Stimulated activated effector memory CD8-positive, alpha-beta T cell treated with anti-CD3 and anti-CD28 coated beads, Interleukin-12 subunit alpha, Interleukin-12 subunit beta, amount 100 ng/mL, for 72 hours (primary cell): Measurements from ENCODE around the gene ETV3L.
"Not testable (repeated sequence)": the region's sequence is repeated elsewhere in the genome, so short reads cannot be mapped to it uniquely, and the experiment has no call there.

Experiments
- ATAC-seq: fragments of 150-1000 bp; cut with Tn5 transposase; 2 replicates; pipeline ENCODE4 v1.10.0; 2021
- DNase-seq, 2 donors: peaks; one replicate each; pipeline ENCODE4 v3.0.0; 2021 to 2022; ENCODE audit warnings: low spot score in 2 of 2
- H3K27ac Mint-ChIP-seq: one replicate; pipeline ENCODE4 v1.8.0; 2022; ENCODE audit warnings: mild to moderate bottlenecking, mixed read lengths
- H3K36me3 Mint-ChIP-seq: one replicate; pipeline ENCODE4 v1.8.0; 2022; ENCODE audit warnings: mild to moderate bottlenecking, mixed read lengths
- H3K4me1 Mint-ChIP-seq: one replicate; pipeline ENCODE4 v1.8.0; 2022; ENCODE audit warnings: mixed read lengths
- H3K4me3 Mint-ChIP-seq: one replicate; pipeline ENCODE4 v1.8.0; 2022; ENCODE audit warnings: mild to moderate bottlenecking, mixed read lengths
- H3K9me3 Mint-ChIP-seq: one replicate; pipeline ENCODE4 v1.8.0; 2022; ENCODE audit warnings: mixed read lengths

The ETV3L gene

GRCh38 chr1:157085421-157085820 is 14.2 kb downstream of the ETV3L start:
- H3K36me3 Mint-ChIP-seq, result no peaks in the 10 kb centered on the region
- ATAC-seq (no peak), DNase-seq (no peak)
- H3K4me3 Mint-ChIP-seq, result no peak overlapping the region
- peaks cover 7% of the 10 kb centered on the region for H3K4me1 Mint-ChIP-seq
- H3K9me3 Mint-ChIP-seq, result no peaks in the 10 kb centered on the region
- no peak overlapping the region for H3K27ac Mint-ChIP-seq

DNA sequence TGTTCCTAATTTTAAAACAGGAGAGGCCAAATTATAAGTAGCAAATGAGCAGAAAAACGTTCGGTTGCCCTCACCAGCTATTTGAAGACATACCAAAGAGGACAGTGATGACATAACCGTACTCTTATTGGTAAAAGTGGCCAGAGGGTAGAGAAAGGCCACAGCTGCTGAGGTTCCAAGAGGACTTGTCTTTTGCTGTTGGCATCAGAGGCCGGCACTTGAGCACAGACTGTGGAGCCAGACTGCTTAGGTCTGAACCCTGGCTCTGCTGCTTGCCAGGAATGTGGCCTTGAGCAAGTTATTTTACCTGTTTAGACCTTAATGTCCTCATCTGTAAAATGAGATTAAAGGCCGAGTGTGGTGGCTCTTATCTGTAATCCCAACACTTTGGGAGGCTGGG is 14.9 kb downstream of the ETV3L start:
- DNase-seq (no peak), ATAC-seq (no peak)
- H3K9me3 Mint-ChIP-seq, result no peaks in the 10 kb centered on the region
- H3K4me3 Mint-ChIP-seq, result no peak overlapping the region
- no peaks in the 10 kb centered on the region for H3K4me1 Mint-ChIP-seq
- H3K27ac Mint-ChIP-seq, result no peak overlapping the region
- no peaks in the 10 kb centered on the region for H3K36me3 Mint-ChIP-seq

DNA sequence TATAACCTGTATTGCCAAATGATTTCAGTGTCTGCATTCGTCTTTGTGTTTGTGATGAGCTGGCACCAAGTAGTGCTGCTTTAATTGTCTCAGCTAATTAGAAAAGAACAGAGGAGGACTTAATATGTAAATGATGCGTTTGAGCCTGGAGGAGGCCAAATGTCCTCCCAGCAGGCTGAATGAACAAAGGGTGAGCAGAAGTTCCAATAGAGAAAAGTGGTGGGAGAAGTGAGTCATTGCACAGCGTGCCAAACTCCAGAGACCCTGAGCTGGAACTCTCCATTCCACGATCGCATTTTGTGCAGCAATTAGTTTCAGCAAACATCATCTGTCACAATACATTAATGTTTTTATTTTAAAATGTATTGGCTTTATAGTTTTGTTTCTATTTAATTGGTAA is 17.9 kb downstream of the ETV3L start:
- no peak overlapping the region for H3K27ac Mint-ChIP-seq
- ATAC-seq (no peak), DNase-seq (no peak)
- no peaks in the 10 kb centered on the region for H3K36me3 Mint-ChIP-seq
- H3K4me1 Mint-ChIP-seq, result no peaks in the 10 kb centered on the region
- H3K9me3 Mint-ChIP-seq, result no peaks in the 10 kb centered on the region
- no peak overlapping the region for H3K4me3 Mint-ChIP-seq

- ATAC-seq (no peak), DNase-seq (no peak)
- Mint-ChIP-seq H3K4me1 (no peaks in the 10 kb centered on the region), H3K4me3 (no peak overlapping the region), H3K9me3 (no peaks in the 10 kb centered on the region), H3K27ac (no peak overlapping the region), H3K36me3 (no peaks in the 10 kb centered on the region)
These were observed 18.9 kb downstream of the ETV3L start for GRCh38 chr1:157080714-157081113.

DNA sequence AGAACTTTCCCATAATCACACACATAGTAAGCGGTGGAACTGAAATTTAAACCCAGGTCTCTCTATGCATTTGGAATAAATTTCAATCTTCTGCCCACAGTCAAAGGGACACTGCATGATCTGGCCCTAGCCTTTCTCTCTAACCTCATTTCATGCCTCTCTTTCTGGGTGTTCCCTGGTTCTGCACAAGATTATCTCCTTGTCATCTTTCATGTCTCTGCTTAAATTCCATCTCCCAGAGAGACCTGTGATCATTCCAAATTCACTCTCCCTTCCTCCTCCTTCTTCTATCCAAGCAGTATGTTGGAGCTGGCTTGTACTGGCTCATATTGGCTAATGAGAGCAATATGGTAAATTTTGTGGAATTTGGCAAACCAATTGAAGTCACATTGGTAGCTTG is 22.2 kb downstream of the ETV3L start:
- Mint-ChIP-seq H3K36me3 (no peaks in the 10 kb centered on the region), H3K4me3 (no peak overlapping the region), H3K4me1 (no peaks in the 10 kb centered on the region), H3K9me3 (no peaks in the 10 kb centered on the region), H3K27ac (no peak overlapping the region)
- ATAC-seq (no peak), DNase-seq (no peak)

GRCh38 chr1:157073944-157074685 is 25.5 kb downstream of the ETV3L start:
- Mint-ChIP-seq H3K36me3 (no peaks in the 10 kb centered on the region), H3K9me3 (no peaks in the 10 kb centered on the region), H3K4me3 (no peak overlapping the region), H3K4me1 (no peaks in the 10 kb centered on the region), H3K27ac (no peak overlapping the region)
- ATAC-seq, result no peak
- DNase-seq, result peak in 1 of 2 donors; percentile 60

GRCh38 chr1:157069601-157070000 is 30.0 kb downstream of the ETV3L start:
- Mint-ChIP-seq H3K36me3 (no peaks in the 10 kb centered on the region), H3K4me3 (no peak overlapping the region), H3K4me1 (no peaks in the 10 kb centered on the region), H3K27ac (no peak overlapping the region), H3K9me3 (no peaks in the 10 kb centered on the region)
- no peak for DNase-seq
- ATAC-seq, result no peak

DNA sequence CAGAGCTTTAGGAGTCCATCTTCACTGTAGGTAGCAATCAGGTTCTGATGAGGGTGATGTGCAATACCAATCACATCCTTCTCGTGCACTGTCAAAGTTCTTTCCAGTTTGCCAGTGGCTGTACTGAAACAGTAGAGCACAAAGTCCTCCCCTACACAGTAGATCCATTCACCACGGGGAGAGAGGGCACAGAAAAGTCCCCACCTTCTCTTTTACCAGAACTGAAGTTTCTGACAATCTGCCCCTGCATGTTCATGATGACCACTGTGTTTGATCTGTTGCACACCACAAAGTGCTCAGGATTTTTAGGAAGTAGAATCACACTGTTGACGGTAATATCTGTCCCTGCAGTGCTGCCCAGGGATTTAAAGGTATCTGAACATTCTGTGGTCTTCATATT is 40.4 kb downstream of the ETV3L start:
- DNase-seq, H3K4me3 Mint-ChIP-seq, H3K27ac Mint-ChIP-seq, H3K9me3 Mint-ChIP-seq, H3K4me1 Mint-ChIP-seq, H3K36me3 Mint-ChIP-seq, ATAC-seq: not testable (repeated sequence)

- ATAC-seq (no peak), DNase-seq (no peak)
- no peaks in the 10 kb centered on the region for H3K4me1 Mint-ChIP-seq
- no peaks in the 10 kb centered on the region for H3K36me3 Mint-ChIP-seq
- peaks cover 13% of the 10 kb centered on the region for H3K9me3 Mint-ChIP-seq
- H3K4me3 Mint-ChIP-seq, result no peak overlapping the region
- H3K27ac Mint-ChIP-seq, result no peak overlapping the region
These were observed 43.3 kb downstream of the ETV3L start for GRCh38 chr1:157056269-157056668.

- ATAC-seq, DNase-seq, H3K4me3 Mint-ChIP-seq, H3K27ac Mint-ChIP-seq, H3K9me3 Mint-ChIP-seq, H3K36me3 Mint-ChIP-seq, H3K4me1 Mint-ChIP-seq: not testable (repeated sequence)
These were observed 43.9 kb downstream of the ETV3L start for GRCh38 chr1:157055729-157056128.

DNA sequence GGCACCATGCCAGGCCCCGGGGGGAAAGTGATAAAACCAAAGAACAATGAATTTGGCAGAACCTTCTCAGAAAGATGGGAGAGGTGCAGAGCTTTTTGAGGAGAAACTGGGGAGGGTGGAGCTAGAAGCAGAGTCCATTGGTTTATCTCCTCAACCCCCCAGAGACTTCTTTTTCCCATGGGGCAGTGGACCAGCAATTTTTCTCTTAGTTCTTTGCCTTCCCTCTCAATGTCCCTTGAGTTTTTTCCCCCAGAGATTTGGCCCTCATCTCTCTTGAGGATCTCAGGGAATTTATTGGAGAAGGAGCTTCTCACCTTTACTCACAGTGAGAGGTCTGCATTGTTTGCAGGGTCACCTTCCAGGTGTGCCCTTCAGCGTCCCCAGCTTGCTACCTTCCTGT is 48.8 kb downstream of the ETV3L start:
- H3K27ac Mint-ChIP-seq, result no peak overlapping the region
- DNase-seq (no peak), ATAC-seq (no peak)
- peaks cover 5% of the 10 kb centered on the region for H3K36me3 Mint-ChIP-seq
- peaks cover 6% of the 10 kb centered on the region for H3K4me1 Mint-ChIP-seq
- peaks cover 9% of the 10 kb centered on the region for H3K9me3 Mint-ChIP-seq
- no peak overlapping the region for H3K4me3 Mint-ChIP-seq

- ATAC-seq (no peak), DNase-seq (no peak)
- peaks cover 5% of the 10 kb centered on the region for H3K36me3 Mint-ChIP-seq
- peaks cover 11% of the 10 kb centered on the region for H3K4me1 Mint-ChIP-seq
- H3K9me3 Mint-ChIP-seq, result peaks cover 3% of the 10 kb centered on the region
- no peak overlapping the region for H3K4me3 Mint-ChIP-seq
- H3K27ac Mint-ChIP-seq, result no peak overlapping the region
These were observed 52.6 kb downstream of the ETV3L start for GRCh38 chr1:157047062-157047410.

DNA sequence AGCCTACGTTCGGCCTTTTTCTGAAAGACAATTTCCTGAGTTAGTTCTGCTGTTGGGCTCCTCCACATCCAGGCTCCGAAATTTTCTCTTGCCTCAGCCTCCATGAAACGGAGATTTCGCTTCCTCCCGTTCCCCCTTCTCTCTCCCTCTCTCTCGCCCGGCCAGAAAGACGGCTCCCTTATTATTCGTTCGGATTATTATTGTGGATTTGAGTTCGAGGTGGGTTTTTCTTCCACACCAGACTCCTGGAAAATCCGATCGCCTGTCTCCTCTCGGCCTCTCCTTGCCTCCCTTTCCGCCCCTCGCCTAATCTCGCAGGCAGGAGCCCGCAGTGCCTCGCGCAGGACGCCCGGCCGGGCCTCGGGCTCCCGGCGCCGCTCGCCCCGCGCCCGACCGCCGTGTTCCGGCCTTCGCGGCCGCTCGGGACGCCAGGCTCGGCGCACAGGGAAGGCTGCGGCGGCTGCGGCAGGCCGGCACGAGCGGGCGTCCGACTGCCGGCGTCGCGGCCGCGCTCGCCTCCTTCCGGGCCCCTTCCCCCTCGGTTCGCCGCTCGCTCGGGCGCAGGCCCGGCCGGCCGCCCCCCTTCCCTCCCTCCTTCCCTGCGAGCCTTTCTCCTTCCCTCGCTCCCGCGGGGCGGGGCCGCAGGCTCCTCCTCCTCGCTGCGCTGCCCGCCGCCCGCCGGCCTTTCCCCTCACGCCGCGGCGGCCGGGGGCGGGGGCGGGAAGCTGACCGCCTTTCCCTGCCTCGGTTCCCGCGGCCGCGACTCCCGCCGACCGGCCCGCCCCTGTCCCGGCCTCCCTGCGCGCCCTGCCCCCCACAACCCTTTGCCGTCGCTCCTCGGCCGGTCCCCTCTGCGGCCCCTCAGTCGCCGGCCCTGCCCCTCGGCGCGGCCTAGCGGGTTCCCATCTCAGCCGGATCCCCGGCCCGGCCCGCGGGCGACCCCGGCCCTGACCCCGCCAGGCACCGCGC is 54.1 kb downstream of the ETV3L start, which contains the start of gene ARHGEF11:
TSS of gene ARHGEF11 (minus strand) at position 493 of the 969 bp plus-strand sequence. CDS start 1,412 bp downstream, outside the sequence.
- Mint-ChIP-seq H3K9me3 (no peaks in the 10 kb centered on the region), H3K27ac (peak within 1 kb of the TSS; percentile 63), H3K4me3 (peak within 1 kb of the TSS; percentile 87), H3K4me1 (peaks cover 11% of the 10 kb centered on the region), H3K36me3 (peaks cover 5% of the 10 kb centered on the region)
- ATAC-seq (peak; percentile 74), DNase-seq (peak; percentile 19 to 68)

GRCh38 chr1:157044326-157044725 is 55.3 kb downstream of the ETV3L start:
- Mint-ChIP-seq H3K27ac (no peak overlapping the region), H3K4me3 (no peak overlapping the region), H3K36me3 (peaks cover 5% of the 10 kb centered on the region)

GRCh38 chr1:157043685-157044084 is 55.9 kb downstream of the ETV3L start:
- H3K9me3 Mint-ChIP-seq, result no peaks in the 10 kb centered on the region
- DNase-seq (no peak), ATAC-seq (no peak)
- H3K36me3 Mint-ChIP-seq, result peaks cover 5% of the 10 kb centered on the region
- peaks cover 11% of the 10 kb centered on the region for H3K4me1 Mint-ChIP-seq
- H3K27ac Mint-ChIP-seq, result no peak overlapping the region
- no peak overlapping the region for H3K4me3 Mint-ChIP-seq

More at GRCh38 chr1:157044326-157044725, 55.3 kb downstream of the ETV3L start:
- Mint-ChIP-seq H3K9me3 (no peaks in the 10 kb centered on the region), H3K4me1 (peaks cover 11% of the 10 kb centered on the region)
- no peak for DNase-seq
- no peak for ATAC-seq

- DNase-seq, result no peak
- ATAC-seq, result no peak
- Mint-ChIP-seq H3K9me3 (no peaks in the 10 kb centered on the region), H3K36me3 (peaks cover 5% of the 10 kb centered on the region), H3K4me3 (no peak overlapping the region), H3K4me1 (peaks cover 11% of the 10 kb centered on the region), H3K27ac (no peak overlapping the region)
These were observed 56.8 kb downstream of the ETV3L start for GRCh38 chr1:157042846-157043245.
